Measurements from ENCODE around the gene PMF1.
A peak's percentile ranks its signal among the peaks of the same experiment; 100 is the strongest.

PMF1 gene

GRCh38 chr1:156276532-156276931 is 63.7 kb downstream of the PMF1 start:
- DNase-seq: no peak

- no peak for DNase-seq
These were observed 64.2 kb downstream of the PMF1 start for GRCh38 chr1:156276966-156277381.

- no peak for DNase-seq
These were observed 67.0 kb downstream of the PMF1 start for GRCh38 chr1:156279837-156280236.

GRCh38 chr1:156281281-156281680 is 68.5 kb downstream of the PMF1 start:
- DNase-seq: peak; percentile 9

- peak; percentile 19 for DNase-seq
These were observed 69.1 kb downstream of the PMF1 start for GRCh38 chr1:156281693-156282478.

- DNase-seq: peak; percentile 96
These were observed 69.8 kb downstream of the PMF1 start, which contains the start of gene SMG5 for GRCh38 chr1:156282479-156283222. Gene SMG5 (minus strand): TSS chr1:156282825. CDS start chr1:156282680, 145 bp downstream.

GRCh38 chr1:156283521-156283920 is 70.7 kb downstream of the PMF1 start:
- no peak for DNase-seq

GRCh38 chr1:156284112-156284511 is 71.3 kb downstream of the PMF1 start, which contains the start of gene TMEM79:
Gene TMEM79 (plus strand): TSS chr1:156284325. CDS start chr1:156285227, 902 bp downstream.
- no peak for DNase-seq

GRCh38 chr1:156284757-156285156 is 72.0 kb downstream of the PMF1 start:
- no peak for DNase-seq

GRCh38 chr1:156285437-156285836 is 72.6 kb downstream of the PMF1 start:
- no peak for DNase-seq

GRCh38 chr1:156286061-156286460 is 73.3 kb downstream of the PMF1 start:
- DNase-seq: no peak

Data from stimulated activated naive CD4-positive, alpha-beta T cell treated with Interleukin-2 at 50 U/mL for 16 hours (primary cell).